Tibial nerve (tissue), 3 donors: ENCODE data around the gene WDR82.

Experiments used
- EP300 ChIP-seq, 2 donors: sonication (generic); formaldehyde crosslinking; IDR thresholded peaks; one replicate each; pipeline ENCODE4 v1.6.1; 2017; ENCODE audit warnings: antibody characterized with exemption in 2 of 2, mild to moderate bottlenecking in 1 of 2
- POLR2A ChIP-seq, 2 donors: fragments of 450-650 bp; IDR thresholded peaks; one replicate each; pipeline ENCODE4 v1.6.1; 2017; ENCODE audit warnings: antibody characterized with exemption in 2 of 2, mild to moderate bottlenecking in 2 of 2, moderate library complexity in 2 of 2

DNA sequence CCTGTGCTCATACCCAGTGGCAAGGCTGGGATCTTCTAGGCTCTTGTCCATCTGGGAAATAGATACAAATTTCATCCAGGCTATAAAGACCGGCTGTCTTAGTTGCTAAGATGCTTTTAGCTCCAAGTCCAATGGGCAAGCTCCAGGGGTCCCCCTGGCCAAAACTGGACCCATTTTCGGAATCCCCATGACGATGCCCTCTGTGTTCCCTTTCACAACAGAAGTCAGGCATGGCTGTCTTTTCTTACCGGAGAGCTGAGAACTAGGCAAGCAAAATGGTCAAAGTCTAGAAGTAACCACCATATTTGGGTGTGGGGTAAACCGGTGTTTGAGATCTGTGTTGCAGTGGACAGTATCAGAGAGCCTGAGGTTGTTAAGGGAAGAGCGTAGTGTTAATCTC lies 10.2 kb upstream of the WDR82 start:
- TF ChIP-seq EP300 (IDR thresholded peaks at IDR 0.05): no peak
- TF ChIP-seq POLR2A (IDR thresholded peaks at IDR 0.05): no peak
